ENCODE results near the gene TPM1. TPM values are rescaled to one million over a fixed set of nuclear protein-coding genes. Genes with fewer than 3 reads are reported as not detected.

TPM1 gene
- total and polyA plus RNA-seq, 8 donors, result 196 to 681 (median 587) TPM

GRCh38 chr15:62999923-63000561 lies 42.5 kb upstream of the TPM1 start:
- Histone ChIP-seq H3K9me3 (no peaks in the 10 kb centered on the region), H3K27ac (no peak overlapping the region), H3K27me3 (no peaks in the 10 kb centered on the region), H3K4me1 (no peaks in the 10 kb centered on the region), H3K36me3 (no peaks in the 10 kb centered on the region), H3K4me3 (no peak overlapping the region)
- no peak for ATAC-seq
- no peak for TF ChIP-seq CTCF (IDR thresholded peaks at IDR 0.05)
- intact Hi-C loops (cut with DNase I), result no loop called here
- no peak for DNase-seq

GRCh38 chr15:63000706-63001105 lies 41.8 kb upstream of the TPM1 start:
- ATAC-seq, result no peak
- H3K27ac ChIP-seq, result no peak overlapping the region
- intact Hi-C loops (cut with DNase I), result no loop called here

GRCh38 chr15:63004211-63004610 lies 38.3 kb upstream of the TPM1 start:
- intact Hi-C loops (cut with DNase I), result no loop called here
- no peaks in the 10 kb centered on the region for H3K27me3 ChIP-seq
- TF ChIP-seq CTCF (IDR thresholded peaks at IDR 0.05), result no peak
- H3K9me3 ChIP-seq, result no peaks in the 10 kb centered on the region
- no peak overlapping the region for H3K4me3 ChIP-seq
- H3K36me3 ChIP-seq, result no peaks in the 10 kb centered on the region
- no peak for DNase-seq
- no peak for ATAC-seq
- no peak overlapping the region for H3K27ac ChIP-seq
- H3K4me1 ChIP-seq, result no peaks in the 10 kb centered on the region

More at GRCh38 chr15:63000706-63001105, 41.8 kb upstream of the TPM1 start:
- Histone ChIP-seq H3K4me3 (no peak overlapping the region), H3K36me3 (no peaks in the 10 kb centered on the region), H3K4me1 (no peaks in the 10 kb centered on the region), H3K9me3 (no peaks in the 10 kb centered on the region), H3K27me3 (no peaks in the 10 kb centered on the region)
- no peak for DNase-seq
- TF ChIP-seq CTCF (IDR thresholded peaks at IDR 0.05), result no peak

DNA sequence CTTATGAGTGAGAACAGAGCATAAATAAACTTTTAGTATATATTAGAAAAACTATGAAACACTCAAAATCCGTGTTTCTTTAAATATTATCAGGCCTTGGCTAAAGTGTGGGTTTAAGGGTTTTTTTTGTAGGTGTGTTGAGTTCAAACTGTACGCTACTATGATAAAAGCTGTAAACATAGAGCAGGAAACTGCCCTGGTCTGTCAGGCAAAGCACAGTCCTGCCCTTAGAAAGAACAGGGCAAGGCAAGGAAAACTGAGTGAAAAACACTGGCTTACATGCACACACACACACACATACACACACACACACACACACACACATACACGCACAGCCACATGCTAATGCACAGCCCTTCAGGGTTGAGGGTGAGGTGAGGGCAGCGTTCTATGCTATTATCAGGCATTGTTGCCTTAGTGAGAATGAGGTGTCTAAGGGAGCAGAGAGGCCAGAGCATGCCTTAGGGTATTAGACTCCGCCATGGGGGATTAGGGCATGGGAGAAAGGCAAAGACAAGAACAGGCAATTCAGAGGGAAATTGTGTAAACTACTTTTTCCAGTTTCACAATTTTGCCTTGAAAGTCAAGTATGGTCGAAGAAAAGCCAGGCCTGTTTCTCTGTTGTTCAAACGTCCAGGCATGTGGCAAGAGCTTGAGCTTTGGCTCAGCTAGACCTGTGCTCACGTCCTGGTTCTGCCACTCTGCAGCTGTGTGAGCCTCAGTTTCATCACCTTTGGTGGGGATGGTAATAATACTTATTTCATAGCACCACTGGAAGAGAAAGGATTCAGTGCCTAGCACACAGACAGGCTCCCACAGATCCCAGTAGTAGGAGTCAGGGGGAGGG lies 36.3 kb upstream of the TPM1 start:
- no peak for TF ChIP-seq CTCF (IDR thresholded peaks at IDR 0.05)
- Histone ChIP-seq H3K36me3 (no peaks in the 10 kb centered on the region), H3K27ac (no peak overlapping the region), H3K4me3 (no peak overlapping the region), H3K9me3 (no peaks in the 10 kb centered on the region), H3K27me3 (no peaks in the 10 kb centered on the region), H3K4me1 (no peaks in the 10 kb centered on the region)
- intact Hi-C loops (cut with DNase I), result no loop called here
- ATAC-seq, result no peak
- no peak for DNase-seq

- Histone ChIP-seq H3K4me1 (no peaks in the 10 kb centered on the region), H3K36me3 (no peaks in the 10 kb centered on the region), H3K4me3 (no peak overlapping the region), H3K9me3 (no peaks in the 10 kb centered on the region), H3K27me3 (no peaks in the 10 kb centered on the region), H3K27ac (no peak overlapping the region)
- no peak for TF ChIP-seq CTCF (IDR thresholded peaks at IDR 0.05)
- no peak for DNase-seq
- no peak for ATAC-seq
- intact Hi-C loops (cut with DNase I), result no loop called here
Observed at GRCh38 chr15:63008333-63009049, 34.1 kb upstream of the TPM1 start.

Measured in left lung (tissue), 10 donors.